ENCODE measurements around the gene PDLIM3.

PDLIM3 gene

GRCh38 chr4:185502386-185502785 is 32.9 kb downstream of the PDLIM3 start:
- no peak overlapping the region for H3K4me3 ChIP-seq (replicated peaks in 1 of 2; ENCODE audit: low read depth in 2 of 2, low read length in 2 of 2)
- TF ChIP-seq, protein P1, sequence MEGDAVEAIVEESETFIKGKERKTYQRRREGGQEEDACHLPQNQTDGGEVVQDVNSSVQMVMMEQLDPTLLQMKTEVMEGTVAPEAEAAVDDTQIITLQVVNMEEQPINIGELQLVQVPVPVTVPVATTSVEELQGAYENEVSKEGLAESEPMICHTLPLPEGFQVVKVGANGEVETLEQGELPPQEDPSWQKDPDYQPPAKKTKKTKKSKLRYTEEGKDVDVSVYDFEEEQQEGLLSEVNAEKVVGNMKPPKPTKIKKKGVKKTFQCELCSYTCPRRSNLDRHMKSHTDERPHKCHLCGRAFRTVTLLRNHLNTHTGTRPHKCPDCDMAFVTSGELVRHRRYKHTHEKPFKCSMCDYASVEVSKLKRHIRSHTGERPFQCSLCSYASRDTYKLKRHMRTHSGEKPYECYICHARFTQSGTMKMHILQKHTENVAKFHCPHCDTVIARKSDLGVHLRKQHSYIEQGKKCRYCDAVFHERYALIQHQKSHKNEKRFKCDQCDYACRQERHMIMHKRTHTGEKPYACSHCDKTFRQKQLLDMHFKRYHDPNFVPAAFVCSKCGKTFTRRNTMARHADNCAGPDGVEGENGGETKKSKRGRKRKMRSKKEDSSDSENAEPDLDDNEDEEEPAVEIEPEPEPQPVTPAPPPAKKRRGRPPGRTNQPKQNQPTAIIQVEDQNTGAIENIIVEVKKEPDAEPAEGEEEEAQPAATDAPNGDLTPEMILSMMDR (IDR thresholded peaks at IDR 0.05; ENCODE audit: low read depth, low read length), result no peak
- no peak for DNase-seq (ENCODE audit: low read depth in 2 of 2)

GRCh38 chr4:185500576-185500975 is 34.7 kb downstream of the PDLIM3 start:
- DNase-seq (ENCODE audit: low read depth in 2 of 2), result no peak
- TF ChIP-seq, protein P1 (IDR thresholded peaks at IDR 0.05; ENCODE audit: low read depth, low read length), result no peak
- H3K4me3 ChIP-seq (replicated peaks in 1 of 2; ENCODE audit: low read depth in 2 of 2, low read length in 2 of 2), result no peak overlapping the region

GRCh38 chr4:185500035-185500434 is 35.3 kb downstream of the PDLIM3 start:
- TF ChIP-seq, protein P1 (IDR thresholded peaks at IDR 0.05; ENCODE audit: low read depth, low read length), result no peak
- H3K4me3 ChIP-seq (replicated peaks in 1 of 2; ENCODE audit: low read depth in 2 of 2, low read length in 2 of 2), result no peak overlapping the region
- no peak for DNase-seq (ENCODE audit: low read depth in 2 of 2)

GRCh38 chr4:185488650-185489049 is 46.7 kb downstream of the PDLIM3 start:
- DNase-seq (ENCODE audit: low read depth in 2 of 2), result no peak
- H3K4me3 ChIP-seq (replicated peaks in 1 of 2; ENCODE audit: low read depth in 2 of 2, low read length in 2 of 2), result no peak overlapping the region
- TF ChIP-seq, protein P1 (IDR thresholded peaks at IDR 0.05; ENCODE audit: low read depth, low read length), result no peak

DNA sequence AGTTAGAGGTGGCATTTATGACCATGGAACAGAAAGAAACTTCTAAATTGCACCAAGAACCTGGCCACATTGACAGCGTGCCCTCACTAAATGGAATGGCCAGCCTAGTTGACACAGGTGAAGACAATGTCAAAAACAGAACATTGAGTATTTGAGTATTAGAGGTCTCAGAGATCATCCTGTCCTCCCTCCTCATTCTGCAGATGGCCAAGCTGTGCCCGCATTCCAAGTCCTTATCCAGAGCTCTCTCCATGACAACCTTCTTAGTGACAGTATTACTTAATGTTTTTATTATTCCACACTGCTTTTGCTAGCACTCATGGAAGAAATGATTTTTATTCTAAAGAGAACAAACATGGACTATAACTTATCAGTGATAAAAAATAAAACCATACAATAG is 53.9 kb downstream of the PDLIM3 start:
- TF ChIP-seq, protein P1 (IDR thresholded peaks at IDR 0.05; ENCODE audit: low read depth, low read length), result no peak
- H3K4me3 ChIP-seq (replicated peaks in 1 of 2; ENCODE audit: low read depth in 2 of 2, low read length in 2 of 2), result no peak overlapping the region
- no peak for DNase-seq (ENCODE audit: low read depth in 2 of 2)

GRCh38 chr4:185480016-185480732 is 55.1 kb downstream of the PDLIM3 start:
- DNase-seq (ENCODE audit: low read depth in 2 of 2), result no peak
- H3K4me3 ChIP-seq (replicated peaks in 1 of 2; ENCODE audit: low read depth in 2 of 2, low read length in 2 of 2), result no peak overlapping the region
- TF ChIP-seq, protein P1 (IDR thresholded peaks at IDR 0.05; ENCODE audit: low read depth, low read length), result no peak
